Thymus (tissue), 11 donors: ENCODE results near the gene GRID2. TPM values are rescaled to one million over a fixed set of nuclear protein-coding genes. Genes with fewer than 3 reads are reported as not detected.

Experiments
- DNase-seq, 9 donors: peaks; one replicate each; pipeline ENCODE4 v3.0.0-alpha.2; 2013; ENCODE audit warnings: low spot score in 9 of 9, low read depth in 6 of 9, missing footprints in 1 of 9
- H3K27ac ChIP-seq, 2 donors: one replicate each; pipeline ENCODE4 v1.5.1; 2013; ENCODE audit warnings: control low read depth in 1 of 2, low read depth in 1 of 2, low read length in 1 of 2, mild to moderate bottlenecking in 1 of 2, moderate library complexity in 1 of 2
- H3K27me3 ChIP-seq, 2 donors: one replicate each; pipeline ENCODE4 v1.5.1; 2013; ENCODE audit warnings: low read length in 1 of 2; ENCODE audit not compliant: control insufficient read depth in 2 of 2, insufficient read depth in 1 of 2
- H3K36me3 ChIP-seq, 2 donors: one replicate each; pipeline ENCODE4 v1.5.1; 2013; ENCODE audit warnings: low read length in 1 of 2, mild to moderate bottlenecking in 1 of 2, moderate library complexity in 1 of 2; ENCODE audit not compliant: control insufficient read depth in 2 of 2, insufficient read depth in 2 of 2
- H3K4me1 ChIP-seq, 2 donors: one replicate each; pipeline ENCODE4 v1.5.1; 2013; ENCODE audit warnings: low read length in 2 of 2; ENCODE audit not compliant: control insufficient read depth in 2 of 2, insufficient read depth in 2 of 2
- H3K4me3 ChIP-seq, 2 donors: one replicate each; pipeline ENCODE4 v1.5.1; 2013; ENCODE audit warnings: low read length in 2 of 2, control low read depth in 1 of 2, mild to moderate bottlenecking in 1 of 2
- H3K9me3 ChIP-seq, 2 donors: one replicate each; pipeline ENCODE4 v1.5.1; 2013; ENCODE audit warnings: low read length in 1 of 2, mild to moderate bottlenecking in 1 of 2; ENCODE audit not compliant: control insufficient read depth in 2 of 2, insufficient read depth in 1 of 2
- WGBS: extraction: QIAGEN DNeasy Blood & Tissue Kit; methylation state at CpG from one replicate; pipeline ENCODE4 v1.1.7; 2013; 5-methylcytosine and 5-hydroxymethylcytosine counted together
- polyA plus RNA-seq: library from polyadenylated mRNA; stranded (reverse); fragments of 200-250 nt; gene quantifications from one replicate; pipeline ENCODE4 v1.2.3, GENCODE V29; 2013
- total RNA-seq: library from RNA; stranded (reverse); fragments of 120-200 nt; gene quantifications from one replicate; pipeline ENCODE4 v1.2.4, GENCODE V29; 2013
- donor health status: healthy.

GRID2 gene
- total and polyA plus RNA-seq, 2 donors: 0.05 to 0.09 TPM

DNA sequence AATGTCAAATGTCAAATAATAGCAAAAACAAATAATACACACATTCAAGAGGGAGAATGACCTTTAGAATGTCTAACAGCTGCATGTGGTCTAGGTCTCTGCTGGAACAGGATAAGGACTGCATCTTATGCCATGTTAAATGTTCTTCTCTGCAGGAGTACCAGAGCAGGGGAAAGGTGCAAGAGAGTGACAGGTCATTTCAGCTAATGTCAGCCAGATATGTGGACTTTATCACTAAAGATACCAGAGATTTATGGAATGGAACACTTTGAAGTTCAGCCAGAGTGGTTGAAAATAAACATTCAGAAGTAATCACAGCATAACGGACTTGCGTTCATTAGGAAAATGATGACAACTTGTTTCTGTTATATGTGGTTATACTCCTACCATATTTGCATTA is 24.3 kb downstream of the GRID2 start:
- no peak for DNase-seq
- WGBS: 95% methylated on average over 2 of the region's 2 CpGs
- Histone ChIP-seq H3K27me3 (no peaks in the 10 kb centered on the region), H3K27ac (no peak overlapping the region), H3K9me3 (no peaks in the 10 kb centered on the region), H3K4me1 (no peaks in the 10 kb centered on the region), H3K36me3 (no peaks in the 10 kb centered on the region), H3K4me3 (no peak overlapping the region)

DNA sequence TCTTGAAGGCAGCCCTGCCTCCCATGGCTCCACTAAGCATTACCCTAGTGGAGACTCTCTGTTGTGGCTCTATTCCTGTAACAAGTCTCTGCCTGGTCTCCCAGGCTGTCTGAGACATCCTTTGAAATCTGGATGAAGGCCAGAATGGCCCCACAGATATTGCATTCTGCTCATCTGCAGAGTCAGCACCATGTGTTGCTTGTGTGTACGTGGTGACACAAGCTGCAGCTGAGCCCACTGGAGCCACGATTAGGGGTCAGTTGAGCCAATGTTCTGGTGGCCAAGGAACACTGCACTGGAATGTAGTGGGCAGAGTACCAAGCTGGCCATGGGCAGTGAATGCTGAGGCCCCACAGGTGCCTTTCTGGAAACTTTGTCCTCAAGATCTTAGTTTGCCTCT is 29.2 kb downstream of the GRID2 start:
- H3K27ac ChIP-seq: no peak overlapping the region
- H3K4me1 ChIP-seq: no peaks in the 10 kb centered on the region
- no peak overlapping the region for H3K4me3 ChIP-seq
- no peak for DNase-seq
- H3K27me3 ChIP-seq: no peaks in the 10 kb centered on the region
- WGBS: 88% methylated on average over 2 of the region's 2 CpGs
- H3K36me3 ChIP-seq: no peaks in the 10 kb centered on the region
- no peaks in the 10 kb centered on the region for H3K9me3 ChIP-seq

DNA sequence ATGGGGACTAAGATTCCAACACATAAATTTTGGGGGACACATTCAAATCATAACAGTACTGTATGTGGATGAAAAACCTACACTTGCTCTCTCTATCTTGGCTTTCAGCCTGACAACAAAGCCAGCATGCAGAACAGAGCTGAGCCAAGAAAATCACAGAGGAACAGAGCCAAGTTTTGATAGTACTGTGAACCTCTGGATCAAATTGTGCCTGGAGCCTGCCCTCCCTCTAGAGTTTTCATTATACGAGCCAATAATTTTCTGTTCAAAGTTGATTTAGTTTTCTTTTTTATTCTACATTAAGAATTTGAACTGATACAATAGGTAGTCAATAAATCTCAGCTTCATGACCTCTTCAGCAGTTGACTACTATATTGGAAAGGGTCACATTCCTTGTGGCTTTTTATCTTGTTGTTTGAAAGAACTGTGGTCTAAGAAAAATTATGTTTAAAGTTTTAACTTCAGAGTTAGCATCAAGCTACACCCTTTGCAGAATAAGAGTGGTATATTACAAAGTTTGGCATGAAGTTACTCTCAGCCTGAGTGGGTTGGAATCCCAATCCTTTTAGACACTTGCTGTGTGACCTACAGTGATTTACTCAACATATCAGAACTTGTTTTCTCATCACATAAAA is 31.1 kb downstream of the GRID2 start:
- Histone ChIP-seq H3K27ac (no peak overlapping the region), H3K27me3 (no peaks in the 10 kb centered on the region), H3K9me3 (no peaks in the 10 kb centered on the region), H3K36me3 (no peaks in the 10 kb centered on the region), H3K4me1 (no peaks in the 10 kb centered on the region), H3K4me3 (no peak overlapping the region)
- WGBS: 87% methylated on average over 1 of the region's 1 CpG
- no peak for DNase-seq

DNA sequence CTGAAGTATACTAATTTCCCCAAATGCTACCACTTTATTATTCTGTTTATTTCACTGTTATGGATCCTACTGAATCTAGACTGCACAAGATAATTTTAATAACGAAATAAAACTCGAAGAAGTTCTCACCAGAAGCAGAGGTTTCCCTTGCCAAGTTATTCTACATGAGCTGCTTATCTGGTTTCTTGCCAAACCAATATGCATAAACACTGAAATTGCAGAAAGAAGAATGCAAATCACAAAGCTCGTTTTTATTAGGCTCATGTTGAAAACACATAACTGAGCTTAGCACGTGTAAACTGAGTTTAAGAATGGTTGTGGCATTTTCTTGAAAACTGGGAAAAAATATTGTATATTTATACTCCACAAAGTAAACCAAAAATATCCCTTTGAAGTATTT is 35.9 kb downstream of the GRID2 start:
- no peaks in the 10 kb centered on the region for H3K36me3 ChIP-seq
- no peak for DNase-seq
- no peaks in the 10 kb centered on the region for H3K4me1 ChIP-seq
- no peaks in the 10 kb centered on the region for H3K9me3 ChIP-seq
- H3K27ac ChIP-seq: no peak overlapping the region
- no peaks in the 10 kb centered on the region for H3K27me3 ChIP-seq
- H3K4me3 ChIP-seq: no peak overlapping the region
- WGBS: 89% methylated on average over 4 of the region's 4 CpGs

DNA sequence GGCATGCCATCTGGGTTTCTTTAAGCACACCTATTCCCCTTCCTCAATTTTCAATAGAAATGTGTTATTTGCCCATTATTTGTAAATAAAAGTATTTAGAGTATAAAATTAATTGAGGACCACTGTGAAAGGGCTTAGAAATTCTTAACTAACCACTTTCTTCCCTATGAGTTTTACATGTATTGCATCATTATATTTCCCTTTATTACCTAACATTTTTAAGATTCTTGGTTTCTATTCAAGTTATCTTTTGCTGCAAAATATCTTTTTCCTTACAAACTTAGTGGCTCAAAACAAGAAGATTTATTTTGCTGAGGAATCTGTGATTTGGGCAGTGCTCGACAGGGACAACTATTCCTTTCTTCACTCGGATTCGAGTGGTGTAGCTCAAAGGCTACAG is 40.5 kb downstream of the GRID2 start:
- Histone ChIP-seq H3K9me3 (peaks cover 0 to 3% of the 10 kb centered on the region in 2 donors), H3K36me3 (no peaks in the 10 kb centered on the region), H3K4me3 (no peak overlapping the region), H3K27ac (no peak overlapping the region), H3K27me3 (no peaks in the 10 kb centered on the region), H3K4me1 (no peaks in the 10 kb centered on the region)
- 93% methylated on average over 3 of the region's 3 CpGs for WGBS
- no peak for DNase-seq

DNA sequence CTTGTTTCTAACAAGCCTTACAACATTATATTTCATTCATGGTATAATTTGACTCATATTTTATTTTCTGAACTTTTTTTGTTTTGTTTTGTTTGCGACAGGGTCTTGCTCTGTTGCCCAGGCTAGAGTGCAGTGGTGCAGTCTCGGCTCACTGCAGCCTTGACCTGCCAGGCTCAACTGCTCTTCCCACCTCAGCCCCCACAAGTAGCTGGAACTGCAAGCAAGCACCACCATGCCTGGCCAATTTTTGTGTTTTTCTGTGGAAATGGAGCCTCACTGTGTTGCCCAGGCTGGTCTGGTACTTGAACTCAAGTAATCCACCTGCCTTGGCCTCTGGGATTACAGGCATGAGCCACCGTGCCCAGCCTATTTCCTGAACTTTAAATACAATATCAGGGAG is 42.5 kb downstream of the GRID2 start:
- no peak for DNase-seq
- H3K4me3 ChIP-seq: no peak overlapping the region
- H3K36me3 ChIP-seq: no peaks in the 10 kb centered on the region
- 88% methylated on average over 3 of the region's 3 CpGs for WGBS
- H3K4me1 ChIP-seq: no peaks in the 10 kb centered on the region
- H3K27ac ChIP-seq: no peak overlapping the region
- no peaks in the 10 kb centered on the region for H3K27me3 ChIP-seq
- H3K9me3 ChIP-seq: peaks cover 0 to 3% of the 10 kb centered on the region in 2 donors

DNA sequence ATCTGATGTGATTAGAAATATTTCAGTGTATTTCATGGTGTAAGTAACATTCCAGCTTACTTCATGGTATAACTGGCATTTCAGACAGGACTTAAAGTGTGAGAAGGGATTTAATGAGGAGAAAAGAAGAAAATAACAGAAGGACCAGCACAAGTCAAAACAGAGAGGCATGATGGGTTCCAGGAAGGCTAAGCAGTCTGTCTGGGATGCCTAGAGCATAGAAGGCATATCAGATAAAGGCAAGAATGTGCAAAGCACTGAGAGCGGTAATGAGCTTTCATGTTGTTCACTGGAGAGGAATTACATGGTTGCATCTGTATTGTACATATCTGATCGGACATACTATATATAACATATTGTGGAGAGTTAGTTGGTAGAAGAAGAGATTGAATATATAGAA is 54.2 kb downstream of the GRID2 start:
- 97% methylated on average over 2 of the region's 2 CpGs for WGBS

DNA sequence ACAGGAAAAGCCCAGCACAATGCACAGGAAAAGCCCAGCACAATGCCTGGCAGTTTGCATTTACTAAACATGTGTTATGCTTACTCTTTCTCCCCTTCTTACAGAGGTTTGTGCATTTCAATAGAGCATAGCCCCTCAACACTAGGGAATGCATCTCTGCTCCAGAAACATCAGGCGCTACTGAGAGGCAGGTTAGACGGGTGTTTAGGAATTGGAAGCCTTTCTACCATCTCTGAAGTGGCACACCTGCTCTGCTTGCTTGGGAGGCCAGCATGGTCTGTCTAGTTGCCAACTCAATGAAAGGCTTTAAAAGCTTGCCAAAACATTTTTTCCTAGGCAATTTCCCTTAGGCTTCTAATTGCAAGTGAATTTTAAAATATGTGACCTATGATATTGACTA is 55.7 kb downstream of the GRID2 start:
- Histone ChIP-seq H3K9me3 (no peaks in the 10 kb centered on the region), H3K4me3 (no peak overlapping the region), H3K36me3 (no peaks in the 10 kb centered on the region), H3K4me1 (no peaks in the 10 kb centered on the region), H3K27me3 (no peaks in the 10 kb centered on the region), H3K27ac (no peak overlapping the region)
- 94% methylated on average over 2 of the region's 2 CpGs for WGBS
- no peak for DNase-seq

More for the DNA sequence above, 54.2 kb downstream of the GRID2 start:
- no peaks in the 10 kb centered on the region for H3K36me3 ChIP-seq
- H3K27ac ChIP-seq: no peak overlapping the region
- no peak overlapping the region for H3K4me3 ChIP-seq
- DNase-seq: no peak
- no peaks in the 10 kb centered on the region for H3K4me1 ChIP-seq
- no peaks in the 10 kb centered on the region for H3K9me3 ChIP-seq
- no peaks in the 10 kb centered on the region for H3K27me3 ChIP-seq

DNA sequence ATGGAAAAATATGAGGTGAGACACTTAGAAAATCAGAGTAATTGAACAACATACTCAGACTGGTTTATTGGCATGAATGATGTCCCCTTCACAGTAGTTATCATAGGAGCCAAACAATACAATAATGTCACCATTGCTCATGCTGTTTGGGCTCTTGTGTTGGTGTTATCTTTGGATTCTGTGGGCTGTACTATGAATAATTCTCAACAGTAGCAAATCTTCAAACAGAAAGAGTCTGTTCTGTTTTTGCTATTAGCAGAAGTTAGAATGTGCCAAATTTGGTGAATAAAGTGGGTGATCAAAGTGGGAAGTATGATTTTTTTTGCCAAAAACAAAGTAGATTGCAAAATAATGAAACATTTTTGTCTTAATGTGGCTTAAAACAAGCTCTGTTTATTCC is 58.3 kb downstream of the GRID2 start:
- no peaks in the 10 kb centered on the region for H3K4me1 ChIP-seq
- H3K27me3 ChIP-seq: no peaks in the 10 kb centered on the region
- no peaks in the 10 kb centered on the region for H3K36me3 ChIP-seq
- H3K27ac ChIP-seq: no peak overlapping the region
- H3K9me3 ChIP-seq: no peaks in the 10 kb centered on the region
- DNase-seq: no peak
- H3K4me3 ChIP-seq: no peak overlapping the region

DNA sequence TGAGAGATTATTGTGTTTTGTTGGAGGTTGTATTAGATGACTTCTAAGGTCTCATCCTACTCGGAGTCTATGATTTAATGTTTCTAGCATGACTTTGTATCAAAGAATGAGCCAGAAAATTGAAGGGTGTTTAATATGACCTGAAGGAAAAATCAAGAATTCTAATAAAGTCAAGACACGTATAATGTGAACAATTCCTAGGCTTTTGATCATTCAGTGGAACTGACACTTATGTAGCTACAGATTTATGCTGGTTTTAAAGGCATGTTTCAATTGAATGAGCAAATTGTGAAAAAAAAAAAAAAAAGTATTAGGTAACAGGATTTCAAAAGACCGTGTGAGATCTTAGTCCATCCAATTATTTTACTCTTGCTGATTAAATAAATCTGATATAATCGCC is 64.9 kb downstream of the GRID2 start:
- Histone ChIP-seq H3K36me3 (no peaks in the 10 kb centered on the region), H3K9me3 (no peaks in the 10 kb centered on the region), H3K4me3 (no peak overlapping the region), H3K27ac (no peak overlapping the region), H3K4me1 (no peaks in the 10 kb centered on the region), H3K27me3 (no peaks in the 10 kb centered on the region)
- no peak for DNase-seq
- WGBS: 91% methylated on average over 4 of the region's 4 CpGs
